ENCODE measurements around the gene MYO5B.

The MYO5B gene

DNA sequence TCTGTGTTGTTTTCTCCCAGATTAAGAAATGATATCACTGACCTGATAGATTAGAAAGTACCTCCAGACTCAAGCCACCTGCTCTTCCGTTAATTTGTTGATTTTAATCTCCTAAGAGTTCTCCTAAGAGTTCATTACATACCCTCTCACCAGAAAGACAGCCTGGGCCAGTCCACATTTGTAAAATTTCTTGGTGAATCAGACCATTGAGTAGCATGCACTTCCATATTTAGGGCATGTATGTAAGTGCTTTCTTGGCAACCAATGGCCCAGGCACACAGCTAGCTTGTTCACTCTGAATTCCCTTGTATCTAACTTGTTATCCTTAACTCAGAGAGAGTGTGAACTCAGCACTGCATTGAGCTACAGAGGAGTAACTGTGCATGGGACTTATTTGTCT lies 223.5 kb downstream of the MYO5B start:
- no peaks in the 10 kb centered on the region for H3K9me3 ChIP-seq (ENCODE audit: control insufficient read depth, insufficient read depth, low read length)
- H3K36me3 ChIP-seq (ENCODE audit: insufficient read depth, low read length), result no peaks in the 10 kb centered on the region
- H3K9ac ChIP-seq (ENCODE audit: low read depth, low read length), result no peak overlapping the region
- no peaks in the 10 kb centered on the region for H3K4me1 ChIP-seq (ENCODE audit: insufficient read depth, low read length)

DNA sequence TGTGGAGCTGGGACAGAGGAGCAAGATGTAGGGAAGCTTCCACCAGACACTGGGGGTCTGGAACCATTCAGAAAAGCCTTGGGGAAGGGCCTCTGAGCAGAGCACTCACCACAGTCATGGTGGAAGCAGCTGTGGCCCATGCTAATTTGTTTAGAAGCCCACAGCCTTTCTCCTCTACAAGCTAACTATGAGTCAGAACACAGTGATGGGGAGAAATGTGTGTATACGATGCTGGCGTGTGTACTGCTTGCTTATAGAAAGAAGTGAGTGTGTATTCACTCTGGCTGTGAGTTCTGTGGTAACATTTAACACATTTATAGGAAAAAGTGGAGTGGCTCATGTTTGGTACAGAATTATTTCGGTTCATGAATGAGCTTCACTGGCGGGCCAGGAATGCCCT lies 224.6 kb downstream of the MYO5B start:
- no peaks in the 10 kb centered on the region for H3K4me1 ChIP-seq (ENCODE audit: insufficient read depth, low read length)
- no peaks in the 10 kb centered on the region for H3K9me3 ChIP-seq (ENCODE audit: control insufficient read depth, insufficient read depth, low read length)
- H3K9ac ChIP-seq (ENCODE audit: low read depth, low read length), result no peak overlapping the region
- H3K36me3 ChIP-seq (ENCODE audit: insufficient read depth, low read length), result no peaks in the 10 kb centered on the region

DNA sequence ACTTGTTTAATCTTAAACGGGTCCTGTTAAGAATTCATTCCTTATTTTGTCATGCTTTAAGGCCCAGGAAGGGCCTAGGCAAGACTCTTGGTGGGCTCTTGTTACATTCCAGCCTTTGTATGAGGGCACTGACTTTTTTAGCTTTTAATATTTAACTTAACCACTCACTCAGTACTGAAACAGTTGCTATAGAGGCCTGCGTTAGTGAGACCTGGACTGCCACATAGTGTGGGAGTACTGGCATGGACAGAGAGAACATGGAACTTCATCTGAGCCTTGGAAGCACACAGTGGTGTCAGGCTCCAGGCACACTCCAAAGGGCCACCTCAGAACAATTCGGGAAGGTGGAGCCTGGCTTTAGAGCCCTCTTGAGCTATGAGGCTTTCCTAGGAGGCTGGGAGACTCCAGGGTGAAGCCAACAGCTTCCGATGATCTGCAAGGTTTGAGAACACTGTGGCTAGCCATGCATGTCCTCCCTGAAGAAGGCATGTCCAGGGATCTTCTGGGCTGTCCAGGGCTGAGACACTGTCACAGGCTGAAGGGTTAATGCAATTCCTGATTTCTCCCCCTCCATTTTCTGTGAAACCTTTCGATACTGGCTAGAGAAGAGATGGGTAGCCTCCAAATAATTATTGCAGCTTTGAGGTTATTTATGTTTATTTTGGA lies 226.2 kb downstream of the MYO5B start:
- no peaks in the 10 kb centered on the region for H3K4me1 ChIP-seq (ENCODE audit: insufficient read depth, low read length)
- no peaks in the 10 kb centered on the region for H3K36me3 ChIP-seq (ENCODE audit: insufficient read depth, low read length)
- no peak overlapping the region for H3K9ac ChIP-seq (ENCODE audit: low read depth, low read length)
- H3K9me3 ChIP-seq (ENCODE audit: control insufficient read depth, insufficient read depth, low read length), result no peaks in the 10 kb centered on the region

DNA sequence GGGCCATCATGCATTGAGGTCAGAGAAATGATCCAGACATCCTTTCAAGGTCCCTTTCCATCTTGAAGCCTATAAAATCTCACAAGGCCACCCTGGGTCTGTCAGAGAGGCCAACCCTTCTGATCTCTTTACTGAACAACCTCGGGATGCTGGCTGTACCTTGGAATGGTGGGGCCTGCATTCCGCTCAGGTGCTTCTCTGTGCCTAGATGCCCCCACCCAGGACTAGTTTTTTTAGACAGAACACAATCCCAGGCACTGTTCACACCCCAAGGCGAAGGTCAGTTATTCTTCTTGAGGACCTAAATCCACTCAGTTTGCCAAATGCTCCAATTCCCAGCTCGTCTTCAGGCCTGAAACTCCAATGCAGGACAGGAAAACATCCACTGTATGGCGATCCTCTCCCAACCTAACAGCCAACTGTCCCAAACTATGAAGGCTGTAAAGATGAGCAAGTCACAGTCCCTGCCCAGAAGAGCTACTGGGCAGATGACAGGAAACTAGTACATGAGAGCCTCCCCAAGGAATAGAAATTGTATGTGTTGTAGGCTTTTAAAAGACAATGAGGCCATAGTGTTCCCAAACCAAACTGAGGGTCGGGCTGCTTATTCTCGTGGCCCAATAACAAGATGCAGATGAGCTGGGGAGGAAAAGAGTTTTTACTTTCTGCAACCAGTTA lies 227.2 kb downstream of the MYO5B start:
- H3K36me3 ChIP-seq (ENCODE audit: insufficient read depth, low read length), result no peaks in the 10 kb centered on the region
- no peaks in the 10 kb centered on the region for H3K4me1 ChIP-seq (ENCODE audit: insufficient read depth, low read length)
- no peaks in the 10 kb centered on the region for H3K9me3 ChIP-seq (ENCODE audit: control insufficient read depth, insufficient read depth, low read length)
- H3K9ac ChIP-seq (ENCODE audit: low read depth, low read length), result no peak overlapping the region

DNA sequence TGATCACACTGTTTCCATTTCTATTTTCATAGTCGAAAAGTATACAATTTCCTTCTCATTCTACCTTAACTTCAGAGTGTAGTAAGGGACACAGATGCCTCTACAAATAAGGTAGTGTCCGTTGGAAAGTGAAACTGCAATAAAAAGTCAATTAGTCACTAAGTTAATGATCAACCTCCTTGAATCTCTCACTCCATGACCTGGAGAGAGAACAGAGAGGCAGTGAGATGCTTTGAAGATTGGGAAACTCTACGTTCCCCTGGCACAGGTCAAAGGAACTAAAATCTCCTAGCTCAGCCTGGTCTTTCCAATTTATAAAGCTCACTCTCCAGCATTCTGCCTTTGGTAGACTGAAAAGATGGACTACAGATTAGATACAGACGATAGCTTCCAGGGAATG lies 227.8 kb downstream of the MYO5B start:
- Histone ChIP-seq H3K36me3 (ENCODE audit: insufficient read depth, low read length) (no peaks in the 10 kb centered on the region), H3K9ac (ENCODE audit: low read depth, low read length) (no peak overlapping the region), H3K4me1 (ENCODE audit: insufficient read depth, low read length) (no peaks in the 10 kb centered on the region), H3K9me3 (ENCODE audit: control insufficient read depth, insufficient read depth, low read length) (no peaks in the 10 kb centered on the region)

DNA sequence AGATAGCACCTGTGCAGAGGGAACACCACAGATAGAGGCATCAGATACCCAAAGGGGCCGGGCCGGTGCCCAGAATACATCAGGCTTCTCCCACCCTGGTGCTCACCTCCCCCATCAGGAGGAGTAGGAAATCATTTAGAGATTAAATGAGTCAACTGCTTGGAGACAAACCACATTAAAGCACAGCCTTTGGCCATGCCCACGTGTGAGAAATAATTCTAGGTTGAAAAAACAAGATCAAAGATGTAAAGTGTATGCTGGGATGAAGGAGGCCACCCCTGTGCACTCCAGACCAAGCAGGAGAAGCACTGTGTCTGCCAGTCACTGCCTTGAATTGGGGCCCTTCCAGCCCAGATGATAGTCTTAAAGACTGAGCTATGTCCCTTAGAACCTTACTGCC lies 228.9 kb downstream of the MYO5B start:
- no peaks in the 10 kb centered on the region for H3K4me1 ChIP-seq (ENCODE audit: insufficient read depth, low read length)
- no peak overlapping the region for H3K9ac ChIP-seq (ENCODE audit: low read depth, low read length)
- H3K36me3 ChIP-seq (ENCODE audit: insufficient read depth, low read length), result no peaks in the 10 kb centered on the region
- no peaks in the 10 kb centered on the region for H3K9me3 ChIP-seq (ENCODE audit: control insufficient read depth, insufficient read depth, low read length)

DNA sequence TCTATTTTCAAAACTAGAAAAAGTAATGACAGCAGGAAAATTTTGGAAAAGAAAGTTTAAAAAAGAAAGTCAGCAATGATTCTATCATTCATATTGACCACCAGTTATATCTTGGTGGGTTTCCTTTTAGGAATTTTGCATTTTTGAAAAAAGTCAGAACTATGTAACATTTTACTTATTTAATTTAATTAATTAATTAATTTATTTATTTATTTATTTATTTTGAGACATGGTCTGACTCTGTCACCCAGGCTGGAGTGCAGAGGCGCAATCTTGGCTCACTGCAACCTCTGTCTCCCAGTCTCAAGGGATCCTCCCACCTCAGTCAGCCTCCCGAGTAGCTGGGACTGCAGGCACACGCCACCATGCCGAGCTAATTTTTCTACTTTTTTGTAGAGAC lies 231.7 kb downstream of the MYO5B start:
- Histone ChIP-seq H3K9me3 (ENCODE audit: control insufficient read depth, insufficient read depth, low read length) (no peaks in the 10 kb centered on the region), H3K9ac (ENCODE audit: low read depth, low read length) (no peak overlapping the region), H3K36me3 (ENCODE audit: insufficient read depth, low read length) (no peaks in the 10 kb centered on the region), H3K4me1 (ENCODE audit: insufficient read depth, low read length) (no peaks in the 10 kb centered on the region)

DNA sequence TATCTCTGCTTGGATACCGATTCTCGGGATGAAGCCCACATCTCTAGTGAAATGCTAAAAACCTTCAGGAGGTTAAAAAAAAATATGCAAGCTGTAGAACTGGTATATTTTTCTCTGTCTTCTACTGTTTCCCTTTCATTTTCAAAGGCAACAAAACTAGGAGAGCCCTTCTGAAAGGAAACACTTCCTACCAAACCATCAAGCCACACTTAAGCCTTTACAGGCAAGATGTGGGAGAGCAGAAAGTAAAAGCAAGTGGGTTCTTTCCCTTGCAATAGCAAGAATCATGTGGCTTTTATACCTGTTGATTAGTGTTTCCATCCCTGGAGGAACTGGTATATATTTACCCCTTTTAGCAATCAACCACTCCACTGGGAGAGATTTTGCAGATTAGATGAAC lies 233.7 kb downstream of the MYO5B start:
- H3K9me3 ChIP-seq (ENCODE audit: control insufficient read depth, insufficient read depth, low read length), result no peaks in the 10 kb centered on the region
- no peaks in the 10 kb centered on the region for H3K36me3 ChIP-seq (ENCODE audit: insufficient read depth, low read length)
- no peaks in the 10 kb centered on the region for H3K4me1 ChIP-seq (ENCODE audit: insufficient read depth, low read length)
- H3K9ac ChIP-seq (ENCODE audit: low read depth, low read length), result no peak overlapping the region

DNA sequence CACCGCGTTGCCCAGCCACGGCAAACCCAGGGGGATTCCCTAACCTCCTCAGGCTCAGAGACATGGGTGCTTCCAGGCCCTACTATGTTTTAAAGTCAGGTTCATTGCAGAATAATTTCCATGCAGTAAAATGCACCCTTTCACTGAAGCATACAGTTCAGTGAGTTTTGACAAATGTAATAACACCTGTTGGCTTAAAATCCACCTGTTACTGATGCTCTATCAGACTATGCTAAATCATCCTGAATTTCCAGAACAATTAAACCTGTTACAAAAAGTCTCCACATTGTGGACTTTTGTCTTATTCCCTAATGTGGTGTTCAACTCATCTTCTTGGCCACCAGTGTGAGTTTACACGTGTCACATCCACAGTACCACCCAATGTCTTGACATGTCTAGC lies 234.6 kb downstream of the MYO5B start:
- Histone ChIP-seq H3K36me3 (ENCODE audit: insufficient read depth, low read length) (no peaks in the 10 kb centered on the region), H3K9me3 (ENCODE audit: control insufficient read depth, insufficient read depth, low read length) (no peaks in the 10 kb centered on the region), H3K4me1 (ENCODE audit: insufficient read depth, low read length) (no peaks in the 10 kb centered on the region), H3K9ac (ENCODE audit: low read depth, low read length) (no peak overlapping the region)

DNA sequence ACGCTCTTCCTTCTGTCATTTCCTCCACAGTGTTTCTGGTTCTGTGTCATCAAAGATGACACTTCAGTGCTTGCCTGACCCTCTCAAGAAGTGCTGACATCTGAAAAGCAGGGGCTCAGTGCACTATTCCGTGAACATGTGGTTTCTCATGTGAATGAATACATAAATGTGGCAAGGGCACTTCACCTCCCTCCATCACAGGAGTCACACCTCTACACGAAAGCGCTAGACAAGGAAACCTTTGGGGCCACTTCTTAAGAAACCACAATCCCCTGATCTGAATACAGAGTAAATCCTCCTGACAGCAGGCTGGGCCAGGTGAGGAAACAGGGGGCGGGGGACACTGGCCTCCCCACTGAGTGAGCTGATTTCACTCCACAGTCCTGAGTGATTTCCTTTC lies 235.8 kb downstream of the MYO5B start:
- H3K36me3 ChIP-seq (ENCODE audit: insufficient read depth, low read length), result no peaks in the 10 kb centered on the region
- H3K4me1 ChIP-seq (ENCODE audit: insufficient read depth, low read length), result no peaks in the 10 kb centered on the region
- H3K9me3 ChIP-seq (ENCODE audit: control insufficient read depth, insufficient read depth, low read length), result no peaks in the 10 kb centered on the region
- H3K9ac ChIP-seq (ENCODE audit: low read depth, low read length), result no peak overlapping the region

DNA sequence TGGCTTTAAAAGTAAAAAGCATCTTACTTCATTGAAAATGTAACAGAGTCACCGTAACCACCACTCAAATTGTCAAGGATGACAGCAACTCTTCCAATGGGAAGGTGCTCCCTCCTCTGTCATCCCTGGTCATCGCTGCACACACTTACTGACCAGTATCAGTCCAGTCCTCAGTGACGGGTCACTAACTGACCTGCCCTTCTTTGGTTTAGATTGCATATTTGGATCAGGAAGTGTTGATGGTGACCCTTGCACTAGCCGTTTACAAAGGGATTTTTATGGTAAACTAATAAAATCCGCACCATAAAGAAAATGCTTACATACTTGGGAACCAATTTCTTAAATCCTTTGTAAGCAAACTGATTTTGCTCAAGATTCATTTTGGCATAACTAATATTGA lies 239.7 kb downstream of the MYO5B start:
- H3K9ac ChIP-seq (ENCODE audit: low read depth, low read length), result no peak overlapping the region
- H3K4me1 ChIP-seq (ENCODE audit: insufficient read depth, low read length), result no peaks in the 10 kb centered on the region
- no peaks in the 10 kb centered on the region for H3K36me3 ChIP-seq (ENCODE audit: insufficient read depth, low read length)
- no peaks in the 10 kb centered on the region for H3K9me3 ChIP-seq (ENCODE audit: control insufficient read depth, insufficient read depth, low read length)

DNA sequence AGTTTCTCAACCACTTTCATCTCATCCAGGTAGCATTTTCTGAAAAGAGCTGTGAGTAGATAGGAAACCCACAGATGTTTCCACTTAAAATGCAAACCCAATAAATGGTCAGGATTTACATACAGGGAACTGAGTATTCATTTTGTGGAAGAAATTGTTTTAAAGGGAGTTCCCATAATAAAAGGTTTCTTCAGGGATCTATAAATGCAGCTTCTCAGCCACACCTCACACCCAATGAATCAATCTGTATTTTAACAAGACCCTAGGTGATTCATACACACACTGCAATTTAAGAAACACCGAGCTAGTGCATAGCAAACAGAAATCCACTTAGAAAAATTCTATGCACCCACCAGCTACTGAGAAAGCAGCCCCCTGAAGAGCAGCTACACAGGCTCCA lies 241.6 kb downstream of the MYO5B start:
- H3K9ac ChIP-seq (ENCODE audit: low read depth, low read length), result no peak overlapping the region
- H3K36me3 ChIP-seq (ENCODE audit: insufficient read depth, low read length), result no peaks in the 10 kb centered on the region
- H3K4me1 ChIP-seq (ENCODE audit: insufficient read depth, low read length), result no peaks in the 10 kb centered on the region
- H3K9me3 ChIP-seq (ENCODE audit: control insufficient read depth, insufficient read depth, low read length), result no peaks in the 10 kb centered on the region

DNA sequence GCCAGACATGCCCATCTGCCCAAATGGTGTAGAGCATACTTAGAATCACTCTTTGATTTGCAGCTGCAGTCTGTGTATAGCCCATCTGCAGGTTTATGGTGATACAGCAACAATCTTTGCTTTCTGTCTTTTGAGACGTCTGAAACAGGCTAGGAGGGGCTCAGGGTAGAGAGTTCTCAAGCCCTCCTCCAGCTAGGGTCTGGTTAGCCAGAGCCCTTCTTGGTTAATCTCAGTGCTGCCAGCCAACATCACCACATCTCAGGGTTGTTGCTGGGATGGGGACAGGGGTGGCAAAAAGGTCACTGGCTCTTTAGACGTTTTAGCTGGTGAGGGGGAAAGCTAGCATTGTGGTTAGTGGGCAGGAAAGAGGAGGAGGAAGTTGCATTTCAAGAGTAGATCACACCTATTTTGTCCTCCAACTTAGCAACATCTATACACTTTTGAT lies 245.0 kb downstream of the MYO5B start:
- Histone ChIP-seq H3K9ac (ENCODE audit: low read depth, low read length) (no peak overlapping the region), H3K36me3 (ENCODE audit: insufficient read depth, low read length) (no peaks in the 10 kb centered on the region), H3K9me3 (ENCODE audit: control insufficient read depth, insufficient read depth, low read length) (no peaks in the 10 kb centered on the region), H3K4me1 (ENCODE audit: insufficient read depth, low read length) (no peaks in the 10 kb centered on the region)

DNA sequence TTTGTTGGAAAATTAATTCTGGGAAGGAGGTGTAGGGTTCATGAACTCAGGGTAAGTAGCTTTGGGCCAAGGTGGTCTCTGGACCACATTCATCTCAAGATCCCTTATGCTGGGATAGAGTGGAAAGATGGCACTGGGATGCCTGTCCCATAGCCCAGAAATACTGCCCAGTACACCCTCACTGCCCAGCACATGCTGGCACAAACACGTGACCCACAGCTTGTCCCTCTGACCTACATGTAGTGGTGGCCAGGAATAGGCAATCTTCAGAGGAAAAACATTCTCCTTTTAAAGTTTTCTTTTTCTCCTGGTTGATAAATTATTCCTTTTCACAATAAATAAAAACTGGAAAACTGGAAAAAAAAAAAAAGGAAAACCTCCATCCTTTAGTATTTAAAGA lies 246.0 kb downstream of the MYO5B start:
- H3K36me3 ChIP-seq (ENCODE audit: insufficient read depth, low read length), result no peaks in the 10 kb centered on the region
- no peaks in the 10 kb centered on the region for H3K9me3 ChIP-seq (ENCODE audit: control insufficient read depth, insufficient read depth, low read length)
- H3K4me1 ChIP-seq (ENCODE audit: insufficient read depth, low read length), result no peaks in the 10 kb centered on the region
- no peak overlapping the region for H3K9ac ChIP-seq (ENCODE audit: low read depth, low read length)

DNA sequence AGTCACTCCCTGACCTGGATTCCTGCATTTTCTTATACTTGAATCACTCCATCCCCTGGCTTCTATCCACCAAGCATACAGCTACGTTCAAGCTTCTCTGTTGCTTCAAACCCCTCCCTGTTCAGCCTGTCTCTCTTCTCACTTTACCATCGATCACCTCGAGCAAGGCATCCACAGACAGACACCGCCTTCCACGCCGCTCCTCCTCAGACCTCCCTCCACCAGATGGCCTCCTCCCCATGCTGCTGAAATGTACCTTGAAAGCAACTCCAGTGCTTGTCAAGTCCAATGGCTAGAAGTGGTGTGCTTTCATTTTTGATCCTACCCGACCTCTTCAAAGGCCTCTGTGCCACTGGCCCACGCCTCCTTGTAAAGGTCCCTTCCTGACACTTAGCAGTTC lies 250.3 kb downstream of the MYO5B start:
- no peaks in the 10 kb centered on the region for H3K36me3 ChIP-seq (ENCODE audit: insufficient read depth, low read length)
- H3K9me3 ChIP-seq (ENCODE audit: control insufficient read depth, insufficient read depth, low read length), result no peaks in the 10 kb centered on the region
- H3K4me1 ChIP-seq (ENCODE audit: insufficient read depth, low read length), result no peaks in the 10 kb centered on the region
- no peak overlapping the region for H3K9ac ChIP-seq (ENCODE audit: low read depth, low read length)

Measured in ES-I3 (cell line).